GM19099 (cell line): Measurements from ENCODE around the gene CAMK1G.

Experiments
- POLR2A ChIP-seq: IDR thresholded peaks from 3 replicates; pipeline ENCODE4 v1.6.1; 2011; ENCODE audit warnings: low read depth; ENCODE audit not compliant: insufficient read length; ENCODE audit errors: extremely low read depth

CAMK1G gene

DNA sequence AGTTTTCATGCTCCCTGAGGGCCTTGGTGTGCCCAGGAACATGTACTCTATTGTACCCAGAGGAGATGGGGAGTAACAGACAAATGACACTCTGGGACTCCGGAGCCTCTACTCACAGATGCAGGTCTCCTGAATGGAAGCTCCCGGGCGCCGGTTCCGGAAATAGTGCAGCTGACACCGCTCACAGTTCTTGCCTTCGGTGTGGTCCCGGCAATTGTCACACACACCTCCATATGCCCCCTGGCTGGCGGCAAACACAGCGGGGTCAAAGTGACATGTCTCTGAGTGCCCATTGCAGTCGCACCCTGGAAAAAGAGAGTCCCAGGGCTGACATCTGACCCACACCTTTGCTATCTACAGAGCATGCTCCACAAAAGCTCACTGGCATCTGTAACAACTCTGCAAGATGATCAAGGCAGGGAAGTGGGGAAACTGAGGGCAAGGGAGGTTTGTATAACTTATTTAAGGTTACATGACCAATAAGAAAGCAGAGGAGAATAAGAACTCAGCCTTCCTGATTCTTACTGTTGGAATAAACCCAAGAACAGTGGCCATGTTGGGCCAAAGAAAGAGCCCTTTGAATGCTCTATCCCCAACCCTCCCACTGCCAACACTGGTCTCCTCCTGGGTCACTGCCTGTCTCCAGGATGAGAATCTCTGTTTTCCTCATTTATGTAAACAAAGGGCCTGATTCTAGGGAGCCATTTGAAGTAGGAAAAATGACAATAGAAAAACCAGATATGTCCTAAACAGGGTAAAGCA is 46.3 kb downstream of the CAMK1G start:
- no peak for TF ChIP-seq POLR2A

DNA sequence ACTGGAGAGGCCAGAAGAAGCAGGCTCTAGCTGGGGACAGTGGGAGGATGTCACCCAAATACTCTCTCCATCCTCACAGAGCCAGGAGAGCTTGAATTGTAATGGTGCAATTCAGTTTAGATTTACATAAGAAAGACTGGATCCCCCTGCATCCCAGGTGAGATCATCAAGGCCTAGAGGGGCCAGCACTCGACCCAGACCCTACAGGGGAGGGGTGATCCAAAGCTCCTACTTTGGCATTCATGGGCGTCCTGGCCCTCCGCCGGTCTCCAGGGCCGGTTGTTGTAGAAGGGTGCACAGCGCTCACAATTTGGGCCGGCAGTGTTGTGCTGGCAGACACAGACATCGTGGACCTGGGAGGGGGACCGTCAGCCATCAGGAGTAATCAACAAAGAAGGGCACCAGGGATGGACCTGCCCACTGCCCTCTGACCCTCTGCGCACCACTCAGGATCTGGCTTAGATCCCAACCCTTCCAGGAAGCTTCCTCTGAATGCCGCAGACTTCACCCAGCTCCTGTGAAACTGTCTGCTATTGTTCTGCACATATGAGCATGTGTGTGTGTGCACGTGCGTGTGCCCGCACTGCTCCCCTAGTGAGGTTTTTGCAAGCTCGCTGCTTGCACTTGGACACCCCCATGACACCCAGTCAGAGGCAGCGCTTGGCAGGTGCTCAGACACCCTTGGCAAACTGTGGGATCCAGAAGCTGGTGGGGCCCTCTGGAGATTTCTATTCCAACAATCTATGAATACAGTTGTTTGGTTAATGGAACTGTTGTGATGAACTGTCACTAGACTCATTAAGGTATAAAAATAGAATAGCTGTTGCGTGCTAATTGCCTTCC is 47.1 kb downstream of the CAMK1G start:
- TF ChIP-seq POLR2A, result no peak

DNA sequence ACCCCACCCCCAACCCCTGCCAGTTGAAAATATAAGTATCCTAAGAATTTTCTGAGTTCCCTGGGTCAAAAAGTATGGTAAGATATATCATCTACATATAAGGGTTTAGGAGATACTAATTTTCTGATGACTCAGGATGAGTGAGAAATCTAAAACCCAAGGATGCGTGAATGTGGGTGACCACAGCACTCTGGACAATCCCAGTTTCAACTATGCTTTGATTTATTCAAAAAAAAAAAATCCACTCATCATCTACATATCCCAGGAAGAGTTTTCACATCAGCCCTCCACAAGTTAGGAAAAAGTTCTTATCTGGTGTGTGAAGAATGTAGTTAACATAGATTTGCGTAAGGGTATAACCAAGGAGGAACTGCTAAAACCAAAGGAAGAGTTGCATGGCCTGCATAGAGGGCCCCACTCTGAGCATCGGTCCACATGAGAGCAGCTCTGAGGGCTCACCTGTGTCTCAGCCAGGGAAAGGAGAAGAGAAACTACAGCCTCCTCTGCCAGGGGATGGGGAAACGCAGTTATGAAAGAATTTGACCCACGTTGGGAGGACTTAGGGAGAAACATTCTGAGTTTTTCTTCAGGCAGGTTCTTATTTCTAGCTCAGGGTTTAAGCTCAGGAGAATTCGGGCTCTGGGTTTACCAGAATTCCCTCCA is 50.0 kb downstream of the CAMK1G start:
- no peak for TF ChIP-seq POLR2A

DNA sequence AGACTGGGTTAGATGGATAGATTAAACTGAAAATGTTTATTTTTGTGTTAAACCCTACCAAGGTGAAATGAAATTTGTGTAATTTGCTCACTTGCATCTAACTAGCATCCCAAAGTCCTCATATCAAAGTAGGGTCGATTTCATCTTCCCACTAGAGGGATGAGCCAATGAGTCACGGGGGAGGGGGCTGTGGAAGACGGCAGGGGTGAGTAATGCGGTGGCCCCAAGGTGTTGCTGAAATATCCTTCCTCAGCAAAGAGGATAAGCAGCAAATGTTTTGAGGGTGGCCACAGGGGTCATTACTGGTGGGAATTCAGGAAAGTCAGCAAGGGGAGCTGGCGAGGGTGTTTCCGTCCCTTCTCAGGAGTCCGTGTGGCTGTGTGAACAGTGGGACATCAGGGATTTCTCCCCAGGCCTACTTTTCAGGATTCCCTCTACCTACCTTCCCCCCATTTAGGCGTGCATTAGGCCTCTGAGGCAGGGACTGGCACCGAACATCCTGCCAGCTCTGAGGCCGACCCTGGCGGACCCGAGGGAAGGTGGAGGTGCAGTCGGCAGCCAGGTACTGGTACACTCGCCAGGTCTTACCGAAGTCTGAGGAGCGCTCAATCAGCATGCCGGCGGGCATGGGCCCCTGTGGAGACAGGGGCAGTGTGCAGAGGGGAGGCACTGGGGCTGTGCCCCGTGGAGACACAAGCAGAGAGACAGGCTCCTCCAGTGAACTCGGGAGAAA is 50.7 kb downstream of the CAMK1G start:
- no peak for TF ChIP-seq POLR2A

DNA sequence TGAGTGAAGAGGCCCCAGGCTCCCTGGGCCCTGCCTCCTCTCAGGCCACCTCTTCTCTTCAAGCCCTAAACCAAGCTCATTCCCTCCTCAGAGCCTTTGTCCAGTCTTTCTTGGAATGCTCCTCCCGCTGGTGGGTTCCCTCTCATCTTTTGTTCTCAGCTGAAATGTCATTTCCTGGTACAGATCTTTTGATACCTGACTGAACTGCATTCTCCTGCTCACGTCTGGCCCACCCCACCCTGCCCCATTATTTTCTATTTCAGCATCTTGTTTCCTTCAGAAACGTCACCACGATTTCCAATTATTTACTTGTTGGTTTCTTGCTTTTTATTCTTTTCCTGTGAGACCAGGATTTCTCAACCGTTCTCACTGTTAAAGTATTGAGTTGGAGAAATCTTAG is 52.3 kb downstream of the CAMK1G start:
- no peak for TF ChIP-seq POLR2A

DNA sequence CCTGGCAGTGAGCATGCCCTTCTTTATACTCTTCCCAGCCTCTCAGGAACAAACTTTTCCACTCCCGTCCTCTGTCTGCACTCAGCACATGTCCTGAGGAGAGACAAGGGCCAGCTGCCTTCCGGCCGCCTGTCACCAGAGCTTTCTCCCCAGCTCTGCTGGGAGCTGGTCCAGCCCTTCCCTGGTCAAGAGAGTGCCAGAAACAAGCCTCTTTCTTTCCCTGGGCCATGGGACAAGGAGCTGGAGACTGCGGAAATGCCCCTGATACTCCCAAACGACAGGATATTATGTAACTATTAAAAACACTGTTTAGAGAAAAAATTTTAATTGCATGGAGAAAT is 58.3 kb downstream of the CAMK1G start:
- no peak for TF ChIP-seq POLR2A

DNA sequence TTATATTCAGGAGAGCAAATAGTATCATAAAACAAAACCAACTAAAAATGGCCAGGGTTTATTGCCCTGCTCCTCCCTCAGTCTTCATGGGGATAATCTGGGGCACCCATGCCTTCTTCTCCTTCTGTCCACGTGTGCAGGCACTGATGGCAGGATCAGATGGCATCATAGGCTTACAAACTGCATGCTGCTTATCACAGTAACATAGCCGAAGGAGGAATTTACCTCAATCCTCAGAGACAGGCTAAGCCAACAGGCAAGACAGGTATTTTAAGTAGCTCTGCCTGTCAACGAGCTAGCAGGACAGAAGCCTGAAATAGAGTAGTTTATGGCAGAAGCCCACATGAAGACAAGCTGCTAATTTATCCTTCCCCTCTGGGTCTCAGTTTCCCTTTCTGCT is 59.3 kb downstream of the CAMK1G start:
- no peak for TF ChIP-seq POLR2A

DNA sequence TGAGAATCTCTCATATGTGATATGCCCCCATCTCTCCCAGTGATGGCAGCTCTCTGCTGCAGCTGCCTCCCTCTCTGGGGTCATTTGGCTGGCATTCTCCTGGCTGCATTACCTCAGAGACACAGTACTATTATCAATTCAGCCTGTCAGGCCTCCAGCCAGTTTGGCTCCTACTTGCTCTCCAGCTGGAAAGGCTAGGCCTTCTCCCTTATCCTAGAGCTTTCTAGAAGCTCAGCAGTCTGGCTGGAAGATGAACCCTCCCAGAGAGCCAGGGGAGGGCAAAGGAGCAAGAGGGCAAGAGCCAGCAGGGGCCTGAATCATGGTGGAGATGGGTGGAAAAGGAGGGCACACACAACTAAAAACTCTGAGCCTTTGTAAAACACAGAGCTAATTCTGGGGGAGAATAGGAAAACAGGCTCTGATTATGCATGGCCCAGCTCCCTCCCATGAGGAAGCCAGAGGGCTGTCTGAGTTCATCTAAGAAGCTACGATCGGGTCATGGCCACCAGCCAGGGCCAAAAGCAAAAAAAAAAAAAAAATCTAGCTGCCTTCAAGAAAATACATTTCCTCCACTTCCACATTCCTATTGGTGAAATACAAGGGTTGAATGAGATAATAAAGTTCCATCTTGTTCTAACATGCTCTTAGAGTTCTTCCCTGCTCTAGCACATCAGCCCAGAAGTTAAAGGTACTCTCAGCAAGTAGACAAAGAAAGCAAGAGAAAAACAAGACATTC is 59.9 kb downstream of the CAMK1G start:
- TF ChIP-seq POLR2A, result no peak

DNA sequence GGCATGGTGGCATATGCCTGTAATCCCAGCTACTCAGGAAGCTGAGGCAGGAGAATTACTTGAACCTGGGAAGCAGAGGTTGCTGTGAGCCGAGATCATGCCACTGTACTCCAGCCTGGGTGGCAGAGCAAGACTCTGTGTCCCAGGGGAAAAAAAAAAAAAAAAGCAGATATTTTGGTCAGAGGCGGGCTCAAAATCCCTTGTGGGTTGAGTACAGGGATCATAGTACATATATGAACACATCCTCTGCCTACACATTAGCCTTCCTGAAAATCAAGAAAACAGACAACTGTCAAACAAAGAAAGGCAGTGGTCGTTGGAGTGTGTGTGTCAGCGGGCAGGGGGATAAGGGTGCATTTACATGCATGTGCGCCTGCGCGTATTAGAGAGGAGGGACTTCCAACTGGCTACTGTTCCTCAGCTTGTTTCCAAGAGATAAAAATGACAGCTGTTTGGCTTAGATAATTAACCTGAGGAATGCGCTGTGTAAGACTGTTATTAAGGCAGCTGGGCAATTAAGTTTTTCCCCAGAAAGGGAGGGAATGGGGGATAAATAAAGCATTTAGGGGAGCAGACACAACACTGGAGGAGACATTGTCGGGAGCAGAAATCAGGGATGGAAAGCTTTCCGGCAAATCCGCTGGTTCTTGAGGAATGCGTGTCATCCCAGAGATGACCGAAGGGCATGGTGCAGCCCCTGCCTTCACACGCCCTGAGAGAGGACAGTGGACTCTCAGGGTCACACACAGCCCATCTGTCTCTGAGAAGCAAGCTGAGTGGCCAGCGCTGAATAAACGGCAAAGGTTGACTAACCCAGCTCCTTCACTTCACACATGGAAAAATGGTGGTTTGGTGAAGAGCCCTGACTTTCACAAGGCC is 62.3 kb downstream of the CAMK1G start:
- TF ChIP-seq POLR2A, result no peak

DNA sequence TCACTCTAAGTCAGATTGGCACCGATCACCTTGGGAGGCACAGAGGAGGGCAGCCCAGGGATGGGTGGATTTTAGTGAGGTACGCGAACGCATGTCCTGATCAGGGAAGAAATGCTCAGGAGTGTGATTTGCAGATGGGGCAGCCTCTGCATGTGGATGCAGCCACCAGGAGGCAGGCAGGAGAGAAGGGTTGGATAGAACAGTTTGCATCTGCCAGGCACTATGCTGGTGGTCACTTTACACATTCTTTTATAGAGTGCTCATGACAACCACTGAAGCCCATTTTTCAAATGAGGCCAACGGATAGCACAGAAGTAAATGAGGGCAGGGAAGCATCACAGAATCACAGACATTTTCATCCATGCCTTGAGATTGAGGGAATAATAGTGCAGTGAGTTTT is 63.0 kb downstream of the CAMK1G start:
- TF ChIP-seq POLR2A, result no peak

DNA sequence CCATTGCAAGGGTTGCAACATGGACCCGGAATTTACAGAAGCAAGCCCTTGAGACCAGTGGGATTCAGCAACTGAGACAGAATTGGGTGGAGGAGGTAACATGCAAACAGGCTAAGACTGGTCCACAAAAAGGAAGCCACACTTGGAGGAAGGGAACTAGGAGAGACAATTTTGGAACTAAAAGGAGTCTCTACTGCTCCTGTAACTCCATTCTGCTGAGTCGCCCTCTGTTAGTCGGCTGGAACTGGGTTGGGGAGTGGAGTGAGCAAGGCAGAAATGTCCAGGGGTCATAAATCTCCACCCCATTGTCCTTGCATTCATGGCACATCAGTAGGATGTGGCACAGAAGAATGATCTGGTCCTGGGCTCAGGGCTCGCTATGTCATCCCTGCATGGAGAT is 63.6 kb downstream of the CAMK1G start:
- no peak for TF ChIP-seq POLR2A

DNA sequence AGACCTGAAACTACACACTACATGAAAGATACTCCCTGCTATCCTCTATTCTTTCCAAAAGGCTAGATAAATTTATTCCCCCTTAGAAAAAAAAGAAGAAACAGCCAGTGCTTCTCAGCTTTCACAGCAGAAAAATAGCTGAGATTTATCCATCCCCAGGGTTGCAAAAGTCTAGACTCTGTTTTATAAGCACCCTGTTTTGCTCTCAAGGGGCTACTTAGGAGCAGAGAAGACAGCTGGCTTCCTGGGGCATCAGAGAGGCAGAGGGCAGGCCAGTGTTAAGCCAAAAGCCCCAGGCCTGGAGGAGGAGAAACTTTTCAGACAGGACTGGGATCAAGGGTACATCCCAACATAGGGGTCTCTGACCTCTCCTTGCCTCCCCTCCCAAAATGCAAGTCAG is 64.8 kb downstream of the CAMK1G start:
- TF ChIP-seq POLR2A, result no peak

DNA sequence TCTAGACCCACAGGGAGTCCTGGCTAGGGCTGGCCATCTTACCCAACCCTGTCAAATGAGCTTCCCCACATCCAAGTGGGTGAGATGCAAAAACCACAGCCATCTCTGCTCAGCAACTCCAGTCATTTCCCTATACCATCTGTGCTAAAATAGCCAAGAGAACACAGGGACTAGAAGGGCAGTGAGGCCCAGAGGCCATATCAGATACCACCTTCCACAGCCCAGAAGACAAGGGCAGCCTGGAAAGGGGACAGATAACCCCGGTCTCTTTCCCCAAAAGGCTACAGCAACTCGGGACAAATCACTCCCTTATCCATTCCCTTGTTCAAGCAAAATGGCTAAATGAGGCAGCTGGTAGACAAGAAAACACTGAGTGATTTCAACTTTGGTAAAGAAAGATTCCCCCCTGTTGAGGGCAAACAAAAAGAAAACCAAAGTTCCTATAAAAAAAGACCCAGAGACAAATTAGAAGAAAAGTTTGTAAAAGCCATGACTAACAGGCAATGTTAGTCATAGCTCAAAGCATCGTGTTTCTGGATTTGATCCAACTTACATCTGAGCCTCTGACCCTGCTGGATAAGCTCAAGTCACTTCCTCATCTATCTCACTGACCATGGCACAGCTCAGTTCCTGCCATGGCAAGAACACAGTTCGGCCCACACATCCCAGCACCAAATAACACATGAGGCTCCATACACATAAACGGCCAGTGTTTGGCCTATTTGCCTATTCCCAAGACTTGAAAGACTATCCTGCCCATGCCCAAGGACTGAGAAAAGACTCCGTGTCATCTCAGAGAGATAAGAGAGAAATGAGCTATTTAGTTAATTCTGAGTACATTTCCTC is 65.6 kb downstream of the CAMK1G start:
- no peak for TF ChIP-seq POLR2A
